Stimulated activated CD8-positive, alpha-beta memory T cell treated with anti-CD3 and anti-CD28 coated beads, Interleukin-12 subunit alpha, Interleukin-12 subunit beta, amount 100 ng/mL, for 24 hours (primary cell): Measurements from ENCODE around the gene LRRFIP1.
"Not testable (repeated sequence)": the region's sequence is repeated elsewhere in the genome, so short reads cannot be mapped to it uniquely, and the experiment has no call there.

Source experiments
- DNase-seq: peaks from one replicate; pipeline ENCODE4 v3.0.0-alpha.2; 2020; ENCODE audit errors: extremely low read depth

LRRFIP1 gene

DNA sequence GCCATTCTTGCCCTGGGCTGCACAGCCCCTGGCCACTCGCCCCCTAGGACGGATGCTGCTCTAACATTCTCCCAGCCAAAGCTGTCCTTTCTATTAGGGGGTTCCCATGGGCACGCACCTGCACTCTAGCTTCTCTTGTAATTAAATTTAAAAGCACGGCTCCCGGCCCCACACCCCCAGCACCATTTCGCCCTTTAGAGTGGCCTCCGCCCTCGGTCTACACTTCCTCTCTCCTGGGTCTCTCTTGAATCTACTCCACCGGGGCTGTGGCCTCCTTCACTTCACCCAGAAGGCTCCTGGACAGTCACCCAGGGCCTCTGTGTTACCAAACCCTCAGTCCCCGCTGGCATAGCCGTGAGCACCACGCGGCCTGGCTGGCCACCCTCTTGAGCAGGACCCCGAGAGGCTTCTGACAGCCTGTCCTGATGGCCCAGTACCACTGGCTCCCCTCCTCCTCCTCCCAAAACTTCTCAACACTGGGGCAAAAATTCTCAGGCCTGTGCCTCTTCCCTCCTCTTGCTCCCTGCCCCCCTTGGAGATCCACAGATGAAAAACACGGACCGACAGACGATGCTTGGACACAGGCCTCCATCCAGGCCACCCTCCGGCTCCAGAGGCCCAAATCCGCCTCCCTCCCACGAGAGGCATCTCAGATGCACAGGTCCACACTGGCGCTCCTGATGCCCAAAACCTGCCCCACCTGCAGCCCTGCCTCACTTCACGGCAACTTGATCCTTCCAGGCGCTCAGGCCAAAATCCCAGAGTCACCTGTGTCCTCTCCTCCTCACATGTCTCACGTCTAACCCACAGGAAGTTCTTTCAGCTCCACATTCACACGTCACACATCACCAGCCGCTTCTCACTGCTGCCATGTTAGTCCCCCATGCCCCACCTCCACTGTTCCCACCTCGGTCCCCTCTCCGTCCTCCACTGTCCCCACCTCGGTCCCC, 29.9 kb upstream of the LRRFIP1 start:
- no peak for DNase-seq

- no peak for DNase-seq
Observed at GRCh38 chr2:237598468-237599208, 28.7 kb upstream of the LRRFIP1 start.

- no peak for DNase-seq
Observed at GRCh38 chr2:237599465-237600110, 27.8 kb upstream of the LRRFIP1 start.

- no peak for DNase-seq
Observed at GRCh38 chr2:237600205-237600846, 27.1 kb upstream of the LRRFIP1 start.

DNA sequence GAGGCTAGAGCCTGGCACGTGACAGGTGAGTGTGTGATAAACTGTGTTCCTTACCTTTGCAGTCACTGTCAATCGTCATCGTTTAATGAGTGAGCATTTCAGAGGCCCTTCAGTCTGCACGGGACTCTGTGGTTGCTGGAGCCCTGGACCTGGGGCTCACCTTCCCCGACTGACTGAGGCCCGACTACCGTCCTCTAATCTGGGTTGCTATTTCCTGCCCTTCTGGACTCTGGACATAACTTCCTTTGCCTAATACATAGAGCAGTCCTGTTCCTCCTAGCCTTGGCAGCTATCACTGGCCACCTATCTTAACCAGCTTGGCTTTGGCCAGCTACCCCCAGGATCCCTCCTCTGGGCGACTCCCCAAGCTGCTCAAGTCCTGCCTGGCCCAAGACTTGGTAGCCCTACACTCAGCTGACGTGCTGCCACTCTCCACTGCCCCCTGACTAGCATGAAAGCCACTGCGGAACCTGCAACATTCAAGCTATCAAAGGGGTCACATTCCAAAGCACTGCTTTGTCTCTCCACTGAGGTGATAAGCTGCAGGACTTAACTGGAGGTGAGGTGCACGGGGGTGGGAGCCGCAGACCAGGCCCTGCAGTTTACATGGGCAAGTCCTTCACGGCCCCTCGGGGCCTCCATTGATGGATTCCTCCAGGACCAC, 25.8 kb upstream of the LRRFIP1 start:
- DNase-seq = no peak

DNA sequence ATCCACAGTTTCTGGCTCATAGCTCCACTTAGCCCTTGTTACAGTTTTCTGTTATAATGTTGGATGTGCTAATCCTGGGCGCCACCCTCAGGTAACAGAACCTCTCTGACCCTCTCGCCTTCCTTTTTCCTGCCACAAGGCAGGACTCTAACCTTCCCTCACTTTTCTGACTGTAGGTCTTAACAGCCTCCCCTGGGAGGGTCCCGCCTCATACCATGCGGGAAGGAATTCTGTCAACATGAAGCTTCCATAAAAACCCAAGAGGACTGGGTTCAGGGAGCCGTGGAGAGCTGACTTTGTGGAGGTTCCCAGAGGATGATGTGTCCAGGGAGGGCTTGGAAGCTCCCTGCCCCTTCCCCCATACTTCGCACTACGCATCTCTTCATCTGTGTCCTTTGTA, 25.0 kb upstream of the LRRFIP1 start:
- DNase-seq = no peak

DNA sequence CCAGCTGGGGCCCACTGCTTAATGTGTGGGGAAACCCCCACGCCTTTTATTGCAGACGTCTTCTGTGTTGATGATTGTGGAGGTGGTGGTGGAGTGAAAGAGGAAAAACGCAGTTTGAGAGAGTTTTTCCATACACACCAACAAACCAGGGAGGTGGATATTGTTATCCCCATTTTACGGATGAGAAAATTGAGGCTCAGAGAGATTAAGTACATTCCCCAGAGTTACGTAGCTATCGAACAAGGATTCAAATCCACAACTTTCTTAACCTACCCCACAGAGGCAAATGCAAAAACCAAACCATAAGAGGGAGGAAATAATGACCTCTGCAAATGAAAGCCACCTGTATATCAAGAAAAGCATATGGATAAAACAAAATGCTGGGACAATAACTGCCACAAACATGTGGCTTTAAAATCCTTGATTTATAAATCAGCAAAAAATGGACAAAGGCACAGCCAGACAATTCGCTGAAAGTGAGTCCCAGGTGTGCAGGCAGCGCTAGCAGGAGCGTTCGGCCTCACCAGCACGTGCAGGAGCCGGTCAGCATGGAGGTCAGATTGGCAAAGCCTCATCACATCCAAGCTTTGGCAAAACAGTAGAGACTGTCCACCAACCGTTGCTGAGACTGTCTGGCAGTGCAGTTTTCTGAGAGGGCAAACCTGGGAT, 24.2 kb upstream of the LRRFIP1 start:
- no peak for DNase-seq

GRCh38 chr2:237603718-237604362, 23.5 kb upstream of the LRRFIP1 start:
- no peak for DNase-seq

DNA sequence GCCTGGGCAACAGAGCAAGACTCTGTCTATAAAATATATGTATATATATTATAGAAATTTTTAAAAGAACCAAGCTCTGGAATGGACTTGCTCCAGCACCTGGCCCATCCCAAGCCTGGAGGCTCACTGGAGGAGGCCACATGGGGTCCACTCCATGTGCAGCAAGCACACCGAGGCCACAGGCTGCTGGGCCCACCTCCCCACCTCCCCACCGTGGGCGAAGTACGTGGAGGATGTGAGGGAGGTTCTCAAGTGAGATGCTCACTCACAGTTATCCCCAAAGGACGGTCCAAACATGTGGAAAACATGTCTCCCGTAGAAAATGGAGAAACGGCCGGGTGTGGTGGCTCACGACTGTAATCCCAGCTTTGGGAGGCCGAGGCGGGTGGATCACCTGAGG, 23.0 kb upstream of the LRRFIP1 start:
- no peak for DNase-seq

GRCh38 chr2:237604960-237605359, 22.4 kb upstream of the LRRFIP1 start:
- no peak for DNase-seq

GRCh38 chr2:237606522-237606921, 20.9 kb upstream of the LRRFIP1 start:
- not testable (repeated sequence) for DNase-seq

- no peak for DNase-seq
Observed at GRCh38 chr2:237612527-237613357, 14.6 kb upstream of the LRRFIP1 start.

- no peak for DNase-seq
Observed at GRCh38 chr2:237613679-237614078, 13.7 kb upstream of the LRRFIP1 start.

DNA sequence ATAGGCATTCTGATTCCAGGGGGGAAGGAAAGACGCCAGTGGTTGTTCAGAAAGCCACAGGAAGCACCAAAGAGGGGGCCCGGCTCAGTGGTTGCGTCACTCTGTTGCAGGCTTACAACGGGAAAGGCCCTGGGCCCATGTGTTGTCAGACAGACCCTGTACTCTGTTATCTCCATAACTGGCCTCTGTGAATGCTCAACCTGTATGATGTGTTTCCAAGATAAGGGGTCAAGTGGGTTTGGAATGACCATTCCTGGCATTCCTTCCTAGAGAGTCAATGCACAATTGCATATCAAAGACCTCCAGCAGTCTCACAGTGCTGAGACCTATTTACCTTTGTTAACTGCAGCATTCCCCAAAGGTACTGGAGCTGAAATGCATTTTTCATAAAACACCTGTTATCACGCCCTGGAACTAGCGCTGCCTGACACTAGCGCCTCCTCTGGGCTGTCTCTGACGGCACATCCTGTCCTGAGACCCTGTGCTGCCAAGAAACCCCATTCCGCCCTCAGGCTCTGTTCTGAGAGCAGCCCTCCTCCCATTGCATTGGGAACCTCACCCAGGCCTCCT, 13.2 kb upstream of the LRRFIP1 start:
- DNase-seq = no peak

DNA sequence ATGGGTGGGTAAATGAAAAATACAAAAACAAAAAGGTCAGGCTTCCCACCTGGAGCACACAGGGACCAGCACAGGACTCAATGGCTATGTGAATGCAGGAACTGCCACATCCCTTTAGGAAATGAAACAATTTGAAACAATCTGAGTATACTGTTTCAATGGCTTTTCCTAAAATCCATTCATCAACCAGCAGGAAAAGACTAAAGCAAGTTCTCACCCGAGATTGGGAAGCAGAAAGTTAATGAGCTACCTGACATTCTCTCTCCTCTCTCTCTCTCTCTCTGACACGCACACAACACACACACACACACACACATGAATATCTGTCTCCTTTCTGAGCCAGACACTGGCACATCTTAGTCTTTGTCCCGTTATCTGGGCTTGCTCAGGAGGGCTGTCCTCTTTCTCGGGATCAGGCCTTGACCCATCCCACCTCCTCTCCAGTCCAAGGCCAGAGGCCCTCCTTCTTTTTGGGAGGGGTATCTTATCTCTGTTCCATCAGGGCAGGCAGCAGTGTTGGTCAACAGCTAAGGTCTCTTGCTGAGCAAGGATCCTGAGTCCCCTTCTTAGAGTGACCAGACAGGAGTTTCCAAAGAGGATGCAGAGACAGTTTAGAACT, 11.6 kb upstream of the LRRFIP1 start:
- no peak for DNase-seq

GRCh38 chr2:237616373-237616733, 11.0 kb upstream of the LRRFIP1 start:
- DNase-seq = no peak

DNA sequence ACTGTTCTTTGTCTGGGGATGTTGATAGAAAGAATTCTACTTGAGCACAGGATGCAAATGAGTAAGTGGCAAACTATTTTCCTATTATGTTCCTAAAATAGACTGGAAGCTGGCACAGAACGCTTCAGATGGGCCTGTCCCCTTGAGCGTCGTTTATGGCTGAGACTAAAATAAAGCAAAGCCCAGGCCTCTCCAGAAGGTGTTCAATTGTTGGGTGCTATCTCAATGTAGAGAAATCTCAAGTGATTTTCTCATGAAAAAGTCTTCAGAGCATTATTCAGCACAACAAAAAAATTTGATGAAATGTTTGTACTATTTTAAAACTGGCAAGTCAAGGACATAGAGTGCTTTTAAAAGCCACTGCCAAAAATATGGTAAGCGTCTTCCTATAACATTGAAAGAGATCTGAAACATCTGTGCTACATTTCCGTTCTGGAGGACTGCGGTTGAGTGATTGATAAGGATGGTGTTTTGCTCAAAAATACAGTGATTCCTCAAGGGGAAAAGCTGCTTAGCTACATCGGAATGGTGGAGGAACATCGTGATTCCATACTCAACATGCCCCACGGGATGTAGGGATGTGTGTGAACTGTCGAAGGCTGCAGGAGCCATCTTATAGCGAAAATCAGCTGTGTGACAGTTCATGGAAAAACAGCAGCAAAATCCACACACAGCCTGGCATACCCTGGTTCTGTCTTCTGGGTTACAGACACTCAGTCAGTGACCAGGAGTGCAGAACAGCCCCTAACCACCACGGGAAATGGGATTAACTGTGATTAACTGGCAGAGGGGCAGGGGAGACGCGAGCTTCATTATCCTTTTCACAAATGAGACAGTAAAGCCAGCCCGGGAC, 10.4 kb upstream of the LRRFIP1 start:
- no peak for DNase-seq

- DNase-seq = no peak
Observed at GRCh38 chr2:237617587-237617982, 9.8 kb upstream of the LRRFIP1 start.
